ENCODE data around the gene RAD9B. TPM values are rescaled to one million over a fixed set of nuclear protein-coding genes. Genes with fewer than 3 reads are reported as not detected.

RAD9B gene
- total and polyA plus RNA-seq, 4 donors = 0.12 to 1.5 (median 0.61) TPM

DNA sequence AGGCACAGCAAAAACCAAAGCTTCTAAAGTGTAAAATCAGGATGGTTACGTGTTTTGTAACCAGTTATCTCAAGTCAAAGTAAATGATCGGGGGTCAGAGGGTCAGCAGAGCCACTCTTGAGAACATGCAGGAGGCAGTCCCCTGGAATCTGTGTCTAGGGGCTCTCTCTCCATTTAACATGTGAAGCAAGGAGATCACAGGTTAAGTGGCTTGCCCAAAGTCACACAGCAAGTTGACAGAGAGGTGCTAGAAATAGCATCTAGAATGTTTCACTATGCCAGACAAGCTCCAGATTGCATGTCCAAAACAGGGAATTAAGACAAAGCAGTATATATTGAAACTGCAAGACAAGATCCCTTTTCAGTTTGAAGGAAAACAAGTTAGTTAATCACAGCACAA lies 47.6 kb downstream of the RAD9B start:
- Histone ChIP-seq H3K27me3 (ENCODE audit: control insufficient read depth in 3 of 3, insufficient read depth in 3 of 3, low read length in 2 of 3) (no peaks in the 10 kb centered on the region), H3K27ac (ENCODE audit: low read depth in 1 of 2, low read length in 1 of 2) (peak overlapping the region in 1 of 2 donors; percentile 55), H3K4me1 (ENCODE audit: control insufficient read depth in 5 of 5, insufficient read depth in 5 of 5, low read length in 5 of 5) (peaks cover 0 to 4% (median 0%) of the 10 kb centered on the region in 5 donors), H3K4me3 (no peak overlapping the region), H3K9me3 (ENCODE audit: control insufficient read depth in 4 of 4, insufficient read depth in 3 of 4, low read length in 3 of 4) (no peaks in the 10 kb centered on the region), H3K9ac (ENCODE audit: insufficient read depth in 1 of 2, low read length in 2 of 2) (no peak overlapping the region), H3K36me3 (ENCODE audit: control insufficient read depth in 4 of 4, insufficient read depth in 4 of 4, low read length in 4 of 4) (peaks cover 0 to 6% (median 2%) of the 10 kb centered on the region in 4 donors)
- DNase-seq = no peak
- 92 to 94% methylated on average over 2 of the region's 2 CpGs for WGBS, 2 donors
- ATAC-seq (ENCODE audit: insufficient read depth, low FRiP score) = no peak
- TF ChIP-seq, protein P1, sequence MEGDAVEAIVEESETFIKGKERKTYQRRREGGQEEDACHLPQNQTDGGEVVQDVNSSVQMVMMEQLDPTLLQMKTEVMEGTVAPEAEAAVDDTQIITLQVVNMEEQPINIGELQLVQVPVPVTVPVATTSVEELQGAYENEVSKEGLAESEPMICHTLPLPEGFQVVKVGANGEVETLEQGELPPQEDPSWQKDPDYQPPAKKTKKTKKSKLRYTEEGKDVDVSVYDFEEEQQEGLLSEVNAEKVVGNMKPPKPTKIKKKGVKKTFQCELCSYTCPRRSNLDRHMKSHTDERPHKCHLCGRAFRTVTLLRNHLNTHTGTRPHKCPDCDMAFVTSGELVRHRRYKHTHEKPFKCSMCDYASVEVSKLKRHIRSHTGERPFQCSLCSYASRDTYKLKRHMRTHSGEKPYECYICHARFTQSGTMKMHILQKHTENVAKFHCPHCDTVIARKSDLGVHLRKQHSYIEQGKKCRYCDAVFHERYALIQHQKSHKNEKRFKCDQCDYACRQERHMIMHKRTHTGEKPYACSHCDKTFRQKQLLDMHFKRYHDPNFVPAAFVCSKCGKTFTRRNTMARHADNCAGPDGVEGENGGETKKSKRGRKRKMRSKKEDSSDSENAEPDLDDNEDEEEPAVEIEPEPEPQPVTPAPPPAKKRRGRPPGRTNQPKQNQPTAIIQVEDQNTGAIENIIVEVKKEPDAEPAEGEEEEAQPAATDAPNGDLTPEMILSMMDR (IDR thresholded peaks at IDR 0.05; ENCODE audit: control extremely low read depth, extremely low read depth) = no peak

DNA sequence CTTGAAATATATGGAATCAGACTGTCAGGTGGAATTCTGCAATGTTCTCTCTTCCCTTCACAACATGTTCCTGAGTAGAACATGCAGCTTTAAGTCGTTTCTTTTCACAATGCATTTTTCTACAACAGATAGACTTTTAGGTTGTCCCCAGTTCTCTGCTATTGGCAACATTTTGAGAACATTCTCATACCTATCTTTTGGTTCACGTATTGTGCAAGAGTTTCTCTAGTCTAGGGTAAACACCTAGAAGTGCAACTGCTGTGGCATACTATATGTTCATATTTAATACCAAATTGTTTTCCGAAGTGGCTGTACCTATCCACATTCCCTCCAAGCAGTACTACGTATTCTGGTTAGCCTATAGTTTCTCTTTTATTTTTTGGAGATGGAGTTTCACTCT lies 48.9 kb downstream of the RAD9B start:
- no peak for ATAC-seq (ENCODE audit: insufficient read depth, low FRiP score)
- TF ChIP-seq, protein P1 (IDR thresholded peaks at IDR 0.05; ENCODE audit: control extremely low read depth, extremely low read depth) = no peak
- DNase-seq = no peak
- H3K4me3 ChIP-seq = no peak overlapping the region
- H3K27ac ChIP-seq (ENCODE audit: low read depth in 1 of 2, low read length in 1 of 2) = no peak overlapping the region
- no peaks in the 10 kb centered on the region for H3K9me3 ChIP-seq (ENCODE audit: control insufficient read depth in 4 of 4, insufficient read depth in 3 of 4, low read length in 3 of 4)
- H3K9ac ChIP-seq (ENCODE audit: insufficient read depth in 1 of 2, low read length in 2 of 2) = no peak overlapping the region
- H3K4me1 ChIP-seq (ENCODE audit: control insufficient read depth in 5 of 5, insufficient read depth in 5 of 5, low read length in 5 of 5) = peaks cover 0 to 8% (median 0%) of the 10 kb centered on the region in 5 donors
- peaks cover 0 to 6% (median 2%) of the 10 kb centered on the region in 4 donors for H3K36me3 ChIP-seq (ENCODE audit: control insufficient read depth in 4 of 4, insufficient read depth in 4 of 4, low read length in 4 of 4)
- H3K27me3 ChIP-seq (ENCODE audit: control insufficient read depth in 3 of 3, insufficient read depth in 3 of 3, low read length in 2 of 3) = no peaks in the 10 kb centered on the region
- 85 to 93% methylated on average over 4 of the region's 4 CpGs for WGBS, 2 donors

Small RNA genes lying within 50 kb of the gene (small RNA-seq; reads per million reads assigned to genes)
- not detected for gene RF00278 (ENCODE audit: low replicate concordance)

Other genes starting within 250 kb of the RAD9B start
- gene ATP2A2, start 221.1 kb upstream of the RAD9B start, total RNA-seq = 100 to 1,000 TPM; 162 to 240 TPM
- 100 to 1,000 TPM in 1 of 2 donors, 10 to 100 TPM in 1; 34.1 to 110 TPM for gene ATP2A2, start 221.1 kb upstream of the RAD9B start, polyA plus RNA-seq
- gene ANAPC7, start 98.6 kb upstream of the RAD9B start, total RNA-seq = 10 to 100 TPM; 42.6 to 49.9 TPM
- gene ANAPC7, start 98.6 kb upstream of the RAD9B start, polyA plus RNA-seq = 10 to 100 TPM; 27.3 to 41.2 TPM
- 100 to 1,000 TPM; 179 to 195 TPM for gene ARPC3, start 52.0 kb upstream of the RAD9B start, total RNA-seq
- 100 to 1,000 TPM; 491 to 514 TPM for gene ARPC3, start 52.0 kb upstream of the RAD9B start, polyA plus RNA-seq
- 10 to 100 TPM; 20.4 to 24.4 TPM for gene GPN3, start 34.1 kb upstream of the RAD9B start, total RNA-seq
- gene GPN3, start 34.1 kb upstream of the RAD9B start, polyA plus RNA-seq = 10 to 100 TPM; 23.7 to 26.9 TPM
- gene FAM216A, start 33.5 kb upstream of the RAD9B start, total RNA-seq = 1 to 10 TPM; 2.9 to 6.3 TPM
- gene FAM216A, start 33.5 kb upstream of the RAD9B start, polyA plus RNA-seq = 1 to 10 TPM; 4.0 to 6.4 TPM
- 100 to 1,000 TPM in 1 of 2 donors, 10 to 100 TPM in 1; 73.7 to 104 TPM for gene VPS29, start 220 bp upstream of the RAD9B start, total RNA-seq
- gene VPS29, start 220 bp upstream of the RAD9B start, polyA plus RNA-seq = 100 to 1,000 TPM; 165 to 177 TPM
- 10 to 100 TPM; 23.3 to 23.4 TPM for gene PPTC7, start 81.0 kb downstream of the RAD9B start, total RNA-seq
- gene PPTC7, start 81.0 kb downstream of the RAD9B start, polyA plus RNA-seq = 10 to 100 TPM in 1 of 2 donors, 1 to 10 TPM in 1; 7.1 to 15.3 TPM
- 10 to 100 TPM; 56.9 to 79.2 TPM for gene TCTN1, start 111.8 kb downstream of the RAD9B start, total RNA-seq
- 10 to 100 TPM; 22.0 to 31.6 TPM for gene TCTN1, start 111.8 kb downstream of the RAD9B start, polyA plus RNA-seq
- 10 to 100 TPM in 1 of 2 donors, 1 to 10 TPM in 1; 9.2 to 12.4 TPM for gene HVCN1, start 186.8 kb downstream of the RAD9B start, total RNA-seq
- 10 to 100 TPM in 1 of 2 donors, 1 to 10 TPM in 1; 9.1 to 16.7 TPM for gene HVCN1, start 186.8 kb downstream of the RAD9B start, polyA plus RNA-seq
- 100 to 1,000 TPM in 1 of 2 donors, 10 to 100 TPM in 1; 84.5 to 124 TPM for gene PPP1CC, start 240.6 kb downstream of the RAD9B start, total RNA-seq
- 10 to 100 TPM; 56.2 to 60.2 TPM for gene PPP1CC, start 240.6 kb downstream of the RAD9B start, polyA plus RNA-seq

All from lung (tissue), 13 donors.